ENCODE measurements around the gene SLCO4A1.

SLCO4A1 gene

DNA sequence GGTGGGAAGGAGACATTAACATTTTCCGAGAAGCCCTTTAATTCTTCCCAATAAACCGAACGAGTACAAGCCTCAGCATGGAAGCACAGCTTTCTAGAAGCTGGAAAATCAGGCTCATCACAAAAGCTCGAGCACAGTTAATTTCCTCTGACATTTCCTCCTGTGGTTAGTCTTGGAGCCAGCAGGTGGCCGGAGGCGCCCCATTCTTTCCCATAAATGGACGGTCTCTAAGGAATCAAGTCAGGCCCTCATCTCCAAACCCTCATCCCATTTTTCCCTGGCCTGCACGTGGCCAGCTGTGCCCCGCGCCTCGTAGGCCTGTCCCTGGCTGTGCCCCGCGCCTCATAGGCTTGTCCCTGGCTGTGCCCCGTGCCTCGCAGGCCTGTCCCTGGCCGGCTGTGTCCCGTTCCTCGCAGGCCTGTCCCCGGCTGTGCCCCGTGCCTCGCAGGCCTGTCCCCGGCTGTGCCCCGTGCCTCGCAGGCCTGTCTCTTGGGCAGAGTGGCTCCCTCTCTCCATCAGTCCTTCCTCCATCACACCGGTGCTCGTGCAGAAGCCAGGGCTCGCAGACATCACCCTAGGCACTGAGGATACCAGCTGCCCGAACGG is 46.7 kb downstream of the SLCO4A1 start:
- H3K9me3 Mint-ChIP-seq, result no peaks in the 10 kb centered on the region
- DNase-seq (ENCODE audit: low spot score in 2 of 2), result no peak
- peaks cover 12% of the 10 kb centered on the region for H3K4me1 Mint-ChIP-seq
- H3K4me3 Mint-ChIP-seq, result no peak overlapping the region
- H3K27ac Mint-ChIP-seq (ENCODE audit: low read depth), result no peak overlapping the region
- ATAC-seq (replicated peaks; ENCODE audit: extremely low read depth, poor library complexity, severe bottlenecking), result no peak
- H3K36me3 Mint-ChIP-seq (ENCODE audit: insufficient read depth), result peaks cover 2% of the 10 kb centered on the region
- H3K27me3 Mint-ChIP-seq, result peaks cover 54% of the 10 kb centered on the region

DNA sequence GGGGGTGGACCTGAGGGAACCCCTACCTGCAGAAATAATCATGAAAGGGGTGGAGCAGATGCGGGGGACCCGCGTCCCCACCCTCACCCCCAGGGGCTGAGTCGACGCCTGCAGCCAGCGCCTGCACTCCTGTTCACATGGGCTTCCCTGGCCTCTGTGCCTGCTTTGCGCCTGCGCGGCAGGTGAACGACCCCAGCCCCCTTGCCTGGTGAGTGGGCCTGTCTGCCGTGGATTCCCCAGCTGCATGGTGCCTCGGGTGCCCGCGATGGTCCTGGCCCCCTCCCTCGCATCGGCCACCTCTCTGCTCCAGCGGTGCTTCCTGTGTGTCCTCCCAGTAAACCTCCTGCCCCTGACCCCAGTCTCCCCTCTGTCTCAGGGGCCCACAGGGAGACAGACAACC is 47.6 kb downstream of the SLCO4A1 start:
- H3K4me1 Mint-ChIP-seq, result peaks cover 12% of the 10 kb centered on the region
- peaks cover 2% of the 10 kb centered on the region for H3K36me3 Mint-ChIP-seq (ENCODE audit: insufficient read depth)
- no peak for DNase-seq (ENCODE audit: low spot score in 2 of 2)
- ATAC-seq (replicated peaks; ENCODE audit: extremely low read depth, poor library complexity, severe bottlenecking), result no peak
- no peak overlapping the region for H3K27ac Mint-ChIP-seq (ENCODE audit: low read depth)
- peaks cover 56% of the 10 kb centered on the region for H3K27me3 Mint-ChIP-seq
- no peaks in the 10 kb centered on the region for H3K9me3 Mint-ChIP-seq
- no peak overlapping the region for H3K4me3 Mint-ChIP-seq

DNA sequence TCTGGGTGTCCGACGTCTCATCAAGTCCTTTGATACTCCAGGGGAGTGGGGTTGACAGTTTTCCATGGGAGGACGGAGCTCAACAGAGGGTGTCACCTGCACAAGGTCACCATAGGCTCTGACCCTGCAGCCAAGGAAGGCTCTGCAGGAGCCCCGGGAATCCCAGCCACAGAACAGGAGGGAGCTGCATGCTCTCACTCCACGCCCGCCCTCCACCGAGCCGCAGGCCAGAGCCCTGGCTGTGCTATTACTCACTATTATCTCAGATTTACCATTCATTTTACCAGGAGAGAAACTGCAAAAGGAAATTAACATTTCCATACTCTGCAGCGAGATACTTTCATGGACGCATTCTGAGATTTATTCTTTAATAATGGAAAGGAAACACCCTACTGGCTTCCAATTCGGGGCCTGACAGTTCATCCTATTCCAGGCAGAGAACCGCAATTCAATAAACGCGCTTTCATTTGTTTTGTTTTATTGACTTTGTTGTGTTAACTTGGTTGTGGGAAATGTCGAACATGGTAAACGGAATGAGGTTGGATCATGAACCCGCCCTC is 48.0 kb downstream of the SLCO4A1 start:
- Mint-ChIP-seq H3K4me3 (no peak overlapping the region), H3K9me3 (no peaks in the 10 kb centered on the region), H3K27me3 (peaks cover 55% of the 10 kb centered on the region), H3K4me1 (peaks cover 12% of the 10 kb centered on the region), H3K36me3 (ENCODE audit: insufficient read depth) (peaks cover 2% of the 10 kb centered on the region), H3K27ac (ENCODE audit: low read depth) (no peak overlapping the region)
- DNase-seq (ENCODE audit: low spot score in 2 of 2) (no peak), ATAC-seq (replicated peaks; ENCODE audit: extremely low read depth, poor library complexity, severe bottlenecking) (no peak)

DNA sequence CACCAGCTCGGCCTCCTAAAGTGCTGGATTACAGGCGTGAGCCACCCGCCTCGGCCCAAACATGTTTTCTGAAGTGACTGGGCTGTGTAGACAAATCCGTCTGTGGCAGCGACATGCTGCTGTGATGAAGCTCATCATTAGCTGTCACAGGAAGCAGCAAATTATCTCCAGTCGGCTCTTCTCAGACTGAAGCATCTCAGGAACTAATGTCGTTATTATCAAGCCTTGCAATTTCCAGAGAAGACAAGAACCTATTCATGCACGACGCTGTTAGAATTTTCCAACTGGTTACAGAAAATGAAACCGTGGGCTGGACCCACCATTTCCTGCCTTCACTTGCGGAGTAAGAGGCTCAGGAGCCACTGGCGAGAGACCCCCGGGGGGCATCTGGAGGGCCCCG is 49.2 kb downstream of the SLCO4A1 start:
- H3K4me1 Mint-ChIP-seq, result peaks cover 7% of the 10 kb centered on the region
- no peak for DNase-seq (ENCODE audit: low spot score in 2 of 2)
- H3K36me3 Mint-ChIP-seq (ENCODE audit: insufficient read depth), result peaks cover 2% of the 10 kb centered on the region
- no peaks in the 10 kb centered on the region for H3K9me3 Mint-ChIP-seq
- no peak overlapping the region for H3K27ac Mint-ChIP-seq (ENCODE audit: low read depth)
- no peak for ATAC-seq (replicated peaks; ENCODE audit: extremely low read depth, poor library complexity, severe bottlenecking)
- H3K4me3 Mint-ChIP-seq, result no peak overlapping the region
- peaks cover 43% of the 10 kb centered on the region for H3K27me3 Mint-ChIP-seq

DNA sequence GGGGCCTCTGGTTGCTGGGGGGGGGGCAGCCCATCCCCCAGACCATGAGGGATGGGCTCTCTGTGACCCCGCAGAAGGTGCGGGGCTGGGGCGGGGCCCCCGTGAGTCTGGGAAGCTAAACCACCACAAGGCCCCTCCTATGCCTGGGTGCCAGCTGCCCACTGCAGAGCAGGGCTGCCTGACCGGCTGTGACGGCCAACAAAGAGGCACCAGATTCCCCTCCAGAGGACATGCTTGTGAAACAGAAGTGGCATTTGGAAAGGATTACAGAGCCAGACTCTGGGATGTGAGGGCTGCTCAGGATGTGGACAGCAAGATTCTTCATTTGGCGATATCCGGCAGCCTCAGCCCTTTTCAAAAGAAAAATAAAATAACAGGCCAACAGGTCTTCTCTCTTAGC is 49.9 kb downstream of the SLCO4A1 start:
- Mint-ChIP-seq H3K4me3 (no peak overlapping the region), H3K27ac (ENCODE audit: low read depth) (no peak overlapping the region), H3K9me3 (no peaks in the 10 kb centered on the region), H3K36me3 (ENCODE audit: insufficient read depth) (peaks cover 2% of the 10 kb centered on the region), H3K27me3 (peaks cover 37% of the 10 kb centered on the region), H3K4me1 (peaks cover 5% of the 10 kb centered on the region)
- no peak for DNase-seq (ENCODE audit: low spot score in 2 of 2)
- no peak for ATAC-seq (replicated peaks; ENCODE audit: extremely low read depth, poor library complexity, severe bottlenecking)

DNA sequence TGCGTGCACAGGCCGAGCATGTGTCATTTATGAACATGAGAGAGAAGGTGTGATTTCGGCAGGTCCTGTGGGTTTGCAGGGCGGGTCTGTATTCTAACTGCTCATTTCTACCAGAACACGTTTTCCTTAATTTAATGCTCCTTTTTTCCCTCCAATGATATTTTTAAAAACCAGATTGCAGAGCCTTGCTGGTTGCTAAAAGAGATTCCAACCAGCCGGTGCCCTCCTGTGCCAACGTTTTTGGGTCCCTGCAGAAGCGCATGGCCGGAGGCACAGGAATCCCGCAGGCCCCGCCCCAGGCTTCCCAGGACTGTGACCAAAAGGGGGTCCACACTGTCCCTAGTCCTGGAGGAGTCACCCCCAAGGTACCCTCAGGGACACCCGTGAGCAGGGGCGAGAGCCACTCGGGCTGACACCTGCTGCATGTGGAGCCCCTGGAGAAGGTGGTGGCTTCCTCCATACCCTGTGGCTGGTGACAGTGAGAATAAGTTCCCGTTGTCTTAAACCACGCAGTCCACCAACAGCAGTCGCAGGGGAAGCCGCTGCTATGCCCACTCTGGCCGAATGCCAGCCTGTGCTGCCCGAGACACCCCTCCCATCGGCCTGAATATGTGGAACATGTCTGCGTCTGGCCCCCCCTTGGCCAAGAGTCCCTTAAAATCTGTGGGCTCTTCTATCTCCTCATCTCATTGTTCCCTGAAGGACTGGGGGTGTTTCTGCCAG is 50.7 kb downstream of the SLCO4A1 start:
- no peak for DNase-seq (ENCODE audit: low spot score in 2 of 2)

DNA sequence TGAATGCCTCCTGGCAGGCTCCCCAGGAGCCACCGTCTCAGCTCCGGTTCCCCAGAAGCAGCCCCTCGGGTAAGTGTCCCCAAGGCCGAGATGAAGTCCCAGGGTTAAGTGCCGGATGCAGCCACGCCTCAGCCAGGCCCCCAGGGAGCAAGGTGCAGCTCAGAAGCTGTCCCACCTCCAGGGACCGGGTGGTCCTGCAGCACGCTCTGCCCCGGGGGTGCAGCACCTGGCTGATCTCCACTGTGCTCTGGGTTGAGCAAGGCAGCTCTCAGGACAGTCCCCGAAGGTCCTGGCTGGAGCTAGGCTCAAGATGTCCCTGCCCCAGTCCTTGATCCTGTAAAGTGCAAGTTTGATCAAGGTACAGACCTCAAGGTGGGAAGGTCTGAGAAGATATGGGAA is 51.2 kb downstream of the SLCO4A1 start:
- Mint-ChIP-seq H3K36me3 (ENCODE audit: insufficient read depth) (no peaks in the 10 kb centered on the region), H3K27ac (ENCODE audit: low read depth) (no peak overlapping the region), H3K4me3 (no peak overlapping the region), H3K27me3 (peaks cover 37% of the 10 kb centered on the region), H3K4me1 (peaks cover 5% of the 10 kb centered on the region), H3K9me3 (no peaks in the 10 kb centered on the region)
- ATAC-seq (replicated peaks; ENCODE audit: extremely low read depth, poor library complexity, severe bottlenecking) (no peak), DNase-seq (ENCODE audit: low spot score in 2 of 2) (no peak)

More for the DNA sequence above, 50.7 kb downstream of the SLCO4A1 start:
- H3K27ac Mint-ChIP-seq (ENCODE audit: low read depth), result no peak overlapping the region
- H3K9me3 Mint-ChIP-seq, result no peaks in the 10 kb centered on the region
- no peak overlapping the region for H3K4me3 Mint-ChIP-seq
- H3K27me3 Mint-ChIP-seq, result peaks cover 37% of the 10 kb centered on the region
- no peak for ATAC-seq (replicated peaks; ENCODE audit: extremely low read depth, poor library complexity, severe bottlenecking)
- H3K4me1 Mint-ChIP-seq, result peaks cover 5% of the 10 kb centered on the region
- H3K36me3 Mint-ChIP-seq (ENCODE audit: insufficient read depth), result no peaks in the 10 kb centered on the region

DNA sequence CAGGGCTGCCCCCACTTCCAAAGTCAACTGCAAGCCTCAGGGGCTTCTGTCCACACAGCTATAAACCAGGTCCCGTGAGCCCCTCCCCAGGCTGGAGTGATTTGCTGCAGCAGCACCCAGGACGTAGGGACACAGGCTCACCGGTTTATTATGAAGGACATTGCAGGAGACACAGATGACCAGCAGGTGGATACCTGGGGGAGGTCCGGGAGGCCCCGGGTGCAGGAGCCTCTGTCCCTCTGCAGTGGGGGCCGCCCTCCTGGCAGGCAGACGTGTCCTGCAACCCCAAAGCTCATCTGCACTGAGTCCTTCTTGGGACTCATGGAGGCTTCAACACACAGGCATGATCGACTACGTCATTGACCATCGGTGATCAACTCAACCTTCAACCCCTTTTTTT is 51.8 kb downstream of the SLCO4A1 start:
- H3K4me3 Mint-ChIP-seq, result no peak overlapping the region
- H3K4me1 Mint-ChIP-seq, result peaks cover 5% of the 10 kb centered on the region
- H3K36me3 Mint-ChIP-seq (ENCODE audit: insufficient read depth), result no peaks in the 10 kb centered on the region
- ATAC-seq (replicated peaks; ENCODE audit: extremely low read depth, poor library complexity, severe bottlenecking) (no peak), DNase-seq (ENCODE audit: low spot score in 2 of 2) (no peak)
- H3K27me3 Mint-ChIP-seq, result peaks cover 37% of the 10 kb centered on the region
- no peak overlapping the region for H3K27ac Mint-ChIP-seq (ENCODE audit: low read depth)
- H3K9me3 Mint-ChIP-seq, result no peaks in the 10 kb centered on the region

DNA sequence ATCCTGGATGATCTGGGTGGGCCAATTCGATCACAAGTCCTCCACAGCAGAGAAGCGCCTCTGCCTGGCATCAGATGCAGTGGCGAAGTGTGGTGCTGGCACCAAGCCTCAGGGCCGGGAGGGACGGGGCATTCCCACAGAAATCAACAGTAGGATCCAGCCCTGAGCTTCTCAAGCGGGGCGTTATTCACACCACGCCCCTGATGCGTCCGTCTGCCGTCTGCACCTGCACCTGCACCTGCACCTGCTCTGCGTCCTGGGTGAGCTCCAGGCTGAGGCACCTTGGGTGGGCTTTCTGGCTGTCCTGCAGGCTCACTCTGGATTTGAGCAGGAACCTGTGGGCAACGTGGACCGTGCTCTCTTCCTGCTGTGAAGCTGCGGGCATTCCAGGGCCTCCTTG is 52.6 kb downstream of the SLCO4A1 start:
- Mint-ChIP-seq H3K27me3 (peaks cover 35% of the 10 kb centered on the region), H3K4me3 (no peak overlapping the region), H3K4me1 (peaks cover 5% of the 10 kb centered on the region), H3K9me3 (no peaks in the 10 kb centered on the region), H3K36me3 (ENCODE audit: insufficient read depth) (no peaks in the 10 kb centered on the region), H3K27ac (ENCODE audit: low read depth) (no peak overlapping the region)
- ATAC-seq (replicated peaks; ENCODE audit: extremely low read depth, poor library complexity, severe bottlenecking) (no peak), DNase-seq (ENCODE audit: low spot score in 2 of 2) (no peak)

DNA sequence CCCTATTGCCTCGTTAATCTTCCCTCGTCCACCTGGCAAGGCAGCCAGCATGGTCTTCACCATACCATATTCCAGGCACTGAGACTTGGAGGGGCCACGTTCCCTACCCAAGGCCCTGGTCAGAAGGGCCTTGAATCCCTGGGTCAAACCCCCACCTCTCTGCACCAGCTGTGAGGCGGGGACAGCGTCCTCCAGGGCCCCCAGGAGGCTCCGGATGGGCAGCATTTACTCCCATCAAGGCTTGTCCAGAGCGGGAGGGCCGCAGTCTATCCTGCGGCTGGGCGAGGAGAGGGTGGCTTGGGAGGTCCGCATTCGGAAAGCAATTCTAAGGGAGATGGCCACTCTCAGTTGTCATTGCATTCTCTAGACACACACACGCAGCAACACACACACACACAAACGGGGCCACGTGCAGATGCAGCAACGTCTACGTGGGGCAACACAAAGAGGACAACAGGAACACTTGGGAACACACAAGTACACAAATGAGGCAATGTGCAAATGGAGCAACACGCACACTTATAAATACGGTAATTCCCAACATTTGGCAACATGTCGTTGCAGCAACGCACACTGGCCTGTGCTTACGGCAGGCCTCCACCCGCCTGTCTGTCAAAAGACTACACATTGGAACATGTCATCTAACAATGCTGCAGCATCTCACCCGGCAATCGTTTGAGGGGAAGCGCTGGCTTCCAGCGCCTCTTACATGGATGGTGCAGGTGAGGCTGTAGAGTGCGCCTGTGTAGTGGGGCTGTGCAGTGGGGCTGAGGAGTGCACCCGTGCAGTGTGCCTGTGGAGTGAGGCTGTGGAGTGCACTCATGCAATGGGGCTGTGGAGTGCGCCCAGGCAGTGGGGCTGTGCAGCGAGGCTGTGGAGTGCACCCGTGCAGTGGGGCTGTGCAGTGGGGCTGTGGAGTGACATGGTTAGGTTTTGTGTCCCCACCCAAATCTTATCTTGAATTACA is 53.4 kb downstream of the SLCO4A1 start:
- H3K36me3 Mint-ChIP-seq (ENCODE audit: insufficient read depth), result no peaks in the 10 kb centered on the region
- no peak overlapping the region for H3K27ac Mint-ChIP-seq (ENCODE audit: low read depth)
- ATAC-seq (replicated peaks; ENCODE audit: extremely low read depth, poor library complexity, severe bottlenecking) (no peak), DNase-seq (ENCODE audit: low spot score in 2 of 2) (no peak)
- H3K4me1 Mint-ChIP-seq, result peaks cover 5% of the 10 kb centered on the region
- H3K27me3 Mint-ChIP-seq, result peaks cover 27% of the 10 kb centered on the region
- H3K4me3 Mint-ChIP-seq, result no peak overlapping the region
- no peaks in the 10 kb centered on the region for H3K9me3 Mint-ChIP-seq

DNA sequence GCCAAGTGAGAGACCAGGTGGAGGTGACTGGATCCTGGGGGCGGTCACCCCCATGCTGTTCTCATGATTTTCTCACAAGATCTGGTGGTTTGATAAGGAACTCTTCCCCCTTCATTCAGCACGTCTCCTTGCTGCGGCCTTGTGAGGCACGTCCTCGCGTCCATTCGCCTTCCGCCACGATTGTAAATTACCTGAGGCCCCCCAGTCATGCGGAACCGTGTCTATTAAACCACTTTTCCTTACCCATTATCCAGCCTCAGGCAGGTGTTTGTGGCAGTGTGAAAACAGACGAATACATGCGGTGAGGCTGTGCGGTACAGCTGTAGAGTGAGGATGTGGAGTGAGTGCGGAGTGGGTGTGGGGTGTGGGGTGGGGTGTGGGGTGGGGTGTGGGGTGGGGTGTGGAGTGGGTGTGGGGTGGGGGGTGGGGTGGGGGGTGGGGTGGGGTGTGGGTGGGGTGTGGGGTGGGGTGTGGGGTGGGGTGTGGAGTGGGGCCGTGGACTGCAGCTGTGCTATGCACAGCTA is 54.2 kb downstream of the SLCO4A1 start:
- H3K36me3 Mint-ChIP-seq (ENCODE audit: insufficient read depth), result no peaks in the 10 kb centered on the region
- H3K4me1 Mint-ChIP-seq, result peaks cover 5% of the 10 kb centered on the region
- H3K27ac Mint-ChIP-seq (ENCODE audit: low read depth), result no peak overlapping the region
- no peaks in the 10 kb centered on the region for H3K9me3 Mint-ChIP-seq
- DNase-seq (ENCODE audit: low spot score in 2 of 2) (no peak), ATAC-seq (replicated peaks; ENCODE audit: extremely low read depth, poor library complexity, severe bottlenecking) (peak; percentile 14)
- H3K27me3 Mint-ChIP-seq, result peaks cover 24% of the 10 kb centered on the region
- H3K4me3 Mint-ChIP-seq, result no peak overlapping the region

DNA sequence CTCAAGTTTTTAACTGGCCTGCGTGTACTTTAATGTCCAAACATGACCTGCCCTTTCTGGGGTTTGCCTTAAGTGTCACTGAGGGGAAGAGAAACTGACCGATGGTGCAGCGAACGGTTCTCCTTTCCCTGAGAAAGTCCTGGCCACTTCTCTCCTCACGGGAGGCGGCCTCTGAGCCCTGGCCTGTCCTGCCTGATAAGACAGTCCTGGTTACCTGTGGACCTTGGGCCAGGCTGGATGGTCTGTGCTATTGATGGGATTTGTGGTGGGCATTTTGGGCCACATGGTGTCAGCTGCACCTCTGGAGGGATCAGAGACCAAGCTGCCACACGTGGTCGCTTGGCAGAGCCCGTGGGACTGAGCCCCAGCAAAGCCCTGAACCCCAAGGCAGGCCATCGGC is 54.7 kb downstream of the SLCO4A1 start:
- no peaks in the 10 kb centered on the region for H3K36me3 Mint-ChIP-seq (ENCODE audit: insufficient read depth)
- H3K4me3 Mint-ChIP-seq, result no peak overlapping the region
- DNase-seq (ENCODE audit: low spot score in 2 of 2) (no peak), ATAC-seq (replicated peaks; ENCODE audit: extremely low read depth, poor library complexity, severe bottlenecking) (no peak)
- peaks cover 19% of the 10 kb centered on the region for H3K27me3 Mint-ChIP-seq
- no peak overlapping the region for H3K27ac Mint-ChIP-seq (ENCODE audit: low read depth)
- H3K9me3 Mint-ChIP-seq, result no peaks in the 10 kb centered on the region
- H3K4me1 Mint-ChIP-seq, result peaks cover 5% of the 10 kb centered on the region

Measured in central memory CD8-positive, alpha-beta T cell (primary cell).